HCT116 (cell line): Measurements from ENCODE around the gene CDKL4. TPM values are rescaled to one million over a fixed set of nuclear protein-coding genes. Genes with fewer than 3 reads are reported as not detected.
"Not testable (repeated sequence)": the region's sequence is repeated elsewhere in the genome, so short reads cannot be mapped to it uniquely, and the experiment has no call there.

Source experiments
- ATAC-seq: fragments of 200-7000 bp; cut with Tn5 transposase; 2 replicates; pipeline ENCODE4 v1.9.1; 2020; ENCODE audit warnings: mild to moderate bottlenecking, moderate library complexity
- BruUV-seq: library from RNA; stranded (reverse); fragments of 400-500 nt; replicated peaks from 2 replicates; lab custom pipeline; 2021; lab: Mats Ljungman, UMichigan
- CTCF ChIA-PET: fragments of 300-600 bp; sonication (Branson Sonifier 250); formaldehyde crosslinking; loops from one replicate; lab custom pipeline; 2021; ENCODE audit warnings: antibody characterized with exemption; lab: Charles Lee
- POLR2A ChIA-PET: fragments of 300-600, 350-600 bp; sonication (Branson Sonifier 250); formaldehyde crosslinking; loops from one replicate; lab custom pipeline; 2021; ENCODE audit warnings: antibody characterized with exemption; lab: Charles Lee
- RAD21 ChIA-PET, 2 experiments: fragments of 300-600 bp; sonication (Branson Sonifier 250); formaldehyde crosslinking; loops; one replicate each; lab custom pipeline; 2023; ENCODE audit warnings: low total read pairs in 2 of 2; ENCODE audit not compliant: uncharacterized antibody in 2 of 2, unreplicated experiment in 2 of 2, low non-redundant PET in 1 of 2; lab: Charles Lee
- DNase-seq: peaks from one replicate; pipeline ENCODE4 v3.0.0-alpha.2; 2010; ENCODE audit warnings: low read depth, low spot score
- H2AFZ ChIP-seq: fragments of 200-600 bp; shearing (Covaris generic), sonication (generic); 2 replicates; pipeline ENCODE4 v1.6.1; 2017; ENCODE audit warnings: low read depth, mixed run types, mixed read lengths, antibody characterized with exemption, low read length; ENCODE audit not compliant: poor library complexity, severe bottlenecking
- H3K27ac ChIP-seq: 2 replicates; pipeline ENCODE4 v1.5.1; 2012; ENCODE audit warnings: low read depth, low read length
- H3K27me3 ChIP-seq: fragments of 200-600 bp; sonication (generic); 2 replicates; pipeline ENCODE4 v1.6.1; 2016; ENCODE audit warnings: mixed run types, low read length, mixed read lengths; ENCODE audit not compliant: insufficient read depth
- H3K36me3 ChIP-seq, 2 experiments: fragments of 200-500 bp in 1 of 2; fragments of 200-600 bp in 1 of 2; sonication (Bioruptor generic) in 1 of 2; sonication (generic) in 1 of 2; 2 replicates each; pipeline versions ENCODE4 v1.5.1 to v1.6.1; 2014 to 2016; ENCODE audit warnings: low read length in 2 of 2, inconsistent platforms in 1 of 2, mixed read lengths in 1 of 2, mixed run types in 1 of 2; ENCODE audit not compliant: insufficient read depth in 2 of 2, control insufficient read depth in 1 of 2
- H3K4me1 ChIP-seq, 2 experiments: fragments of 200-600 bp in 1 of 2; sonication (generic) in 1 of 2; 2 replicates each; pipeline versions ENCODE4 v1.5.1 to v1.6.1; 2012 to 2017; ENCODE audit warnings: low read length in 2 of 2, inconsistent platforms in 1 of 2, mild to moderate bottlenecking in 1 of 2, mixed read lengths in 1 of 2, mixed run types in 1 of 2, moderate library complexity in 1 of 2; ENCODE audit not compliant: insufficient read depth in 2 of 2, control insufficient read depth in 1 of 2
- H3K4me2 ChIP-seq: fragments of 200-600 bp; sonication (generic); 2 replicates; pipeline ENCODE4 v1.6.1; 2017; ENCODE audit warnings: mixed run types, low read length, mixed read lengths
- H3K4me3 ChIP-seq, 2 experiments: fragments of 200-600 bp in 1 of 2; sonication (generic) in 1 of 2; replicated peaks in 1 of 2; 2 replicates each; pipeline ENCODE4 v1.5.1; 2011 to 2016; ENCODE audit warnings: low read length in 2 of 2, control low read depth in 1 of 2, low read depth in 1 of 2, mild to moderate bottlenecking in 1 of 2, mixed read lengths in 1 of 2, mixed run types in 1 of 2
- H3K79me2 ChIP-seq: fragments of 200-600 bp; sonication (generic); 2 replicates; pipeline ENCODE4 v1.6.1; 2017; ENCODE audit warnings: mild to moderate bottlenecking, mixed run types, low read length, moderate library complexity, mixed read lengths; ENCODE audit not compliant: insufficient read depth
- H3K9ac ChIP-seq: fragments of 200-600 bp; sonication (generic); 2 replicates; pipeline ENCODE4 v1.6.1; 2016; ENCODE audit warnings: low read length, mixed read lengths
- H3K9me2 ChIP-seq: fragments of 200-600 bp; sonication (generic), shearing (Covaris generic); 2 replicates; pipeline ENCODE4 v1.6.1; 2017; ENCODE audit warnings: mixed run types, mild to moderate bottlenecking, moderate library complexity; ENCODE audit not compliant: insufficient read depth
- H3K9me3 ChIP-seq, 2 experiments: fragments of 200-500 bp in 1 of 2; fragments of 200-600 bp in 1 of 2; sonication (Bioruptor generic) in 1 of 2; sonication (generic) in 1 of 2; 2 replicates each; pipeline ENCODE4 v1.6.1; 2014 to 2017; ENCODE audit warnings: low read length in 2 of 2, mixed read lengths in 2 of 2, inconsistent platforms in 1 of 2, low read depth in 1 of 2, mild to moderate bottlenecking in 1 of 2, mixed run types in 1 of 2, moderate library complexity in 1 of 2; ENCODE audit not compliant: control insufficient read depth in 1 of 2, insufficient read depth in 1 of 2
- H4K20me1 ChIP-seq: fragments of 200-600 bp; sonication (generic), shearing (Covaris generic); 2 replicates; pipeline ENCODE4 v1.6.1; 2017; ENCODE audit warnings: mixed run types, mild to moderate bottlenecking, moderate library complexity; ENCODE audit not compliant: insufficient read depth
- POLR2A ChIP-seq: IDR thresholded peaks from 2 replicates; pipeline ENCODE4 v1.7.0; 2011; ENCODE audit warnings: borderline replicate concordance; ENCODE audit not compliant: insufficient read depth, insufficient read length; ENCODE audit errors: extremely low read depth
- SIN3A ChIP-seq: IDR thresholded peaks from 2 replicates; pipeline ENCODE4 v1.6.1; 2012; ENCODE audit warnings: low read depth
- SP1 ChIP-seq: IDR thresholded peaks from 2 replicates; pipeline ENCODE4 v1.6.1; 2012; ENCODE audit warnings: low read depth
- ZNF274 ChIP-seq: fragments of 200-500 bp; sonication (Bioruptor generic); IDR thresholded peaks from 2 replicates; pipeline ENCODE4 v1.6.1; 2014; ENCODE audit warnings: mild to moderate bottlenecking, low read depth, low read length, inconsistent platforms
- intact Hi-C: fragments of 100-400 bp; cut with micrococcal nuclease; formaldehyde crosslinking; loops from 2 replicates; pipeline ENCODE4 v1.10.0; 2022
- total RNA-seq: library from RNA; stranded (reverse); gene quantifications from one replicate; pipeline ENCODE4 v1.2.1, GENCODE V29; 2021; ENCODE audit not compliant: unreplicated experiment
- TF ChIP-seq, protein P1 (sequence below), 3 experiments: fragments of 200-600 bp in 1 of 3; sonication (generic) in 1 of 3; IDR thresholded peaks in 2 of 3; conservative IDR thresholded peaks in 1 of 3; 2 replicates each; pipeline ENCODE4 v1.5.1; 2012 to 2017; ENCODE audit warnings: low read depth in 2 of 3, low read length in 2 of 3, antibody characterized with exemption in 1 of 3, borderline replicate concordance in 1 of 3, control low read depth in 1 of 3, mild to moderate bottlenecking in 1 of 3, mixed read lengths in 1 of 3, mixed run types in 1 of 3, moderate library complexity in 1 of 3; ENCODE audit not compliant: insufficient read depth in 1 of 3
- TF ChIP-seq, protein P2 (sequence below): IDR thresholded peaks from 2 replicates; pipeline ENCODE4 v1.6.1; 2012
- TF ChIP-seq, protein P3 (sequence below): IDR thresholded peaks from 2 replicates; pipeline ENCODE4 v1.6.1; 2012; ENCODE audit warnings: low read depth

CDKL4 gene
- total RNA-seq, 1 experiment from 2014 or later = 0.27 TPM

DNA sequence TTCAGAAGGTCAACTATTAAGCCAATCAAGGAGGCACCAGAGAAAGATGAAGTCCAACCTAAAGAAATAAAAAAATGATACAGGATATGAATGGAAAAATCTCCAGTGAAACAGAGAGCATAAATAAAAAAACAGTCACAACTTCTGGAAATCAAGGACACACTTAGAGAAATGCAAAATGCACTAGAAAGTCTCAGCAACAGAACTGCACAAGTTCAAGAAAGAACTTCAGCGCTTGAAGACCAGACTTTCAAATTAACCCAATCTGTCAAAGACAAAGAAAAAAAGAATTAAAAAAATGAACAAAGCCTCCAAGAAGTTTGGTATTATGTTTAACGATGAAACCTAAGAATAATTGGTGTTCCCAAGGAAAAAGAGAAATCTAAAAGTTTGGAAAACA is 46.8 kb downstream of the CDKL4 start:
- H3K79me2 ChIP-seq, H3K9ac ChIP-seq, POLR2A ChIA-PET, H3K4me2 ChIP-seq, H3K4me1 ChIP-seq, H3K4me3 ChIP-seq, CTCF ChIA-PET, H3K27ac ChIP-seq, H3K9me2 ChIP-seq, H2AFZ ChIP-seq, ATAC-seq, H3K9me3 ChIP-seq, BruUV-seq, DNase-seq, intact Hi-C loops, H3K27me3 ChIP-seq, H3K36me3 ChIP-seq, H4K20me1 ChIP-seq, RAD21 ChIA-PET: not testable (repeated sequence)

DNA sequence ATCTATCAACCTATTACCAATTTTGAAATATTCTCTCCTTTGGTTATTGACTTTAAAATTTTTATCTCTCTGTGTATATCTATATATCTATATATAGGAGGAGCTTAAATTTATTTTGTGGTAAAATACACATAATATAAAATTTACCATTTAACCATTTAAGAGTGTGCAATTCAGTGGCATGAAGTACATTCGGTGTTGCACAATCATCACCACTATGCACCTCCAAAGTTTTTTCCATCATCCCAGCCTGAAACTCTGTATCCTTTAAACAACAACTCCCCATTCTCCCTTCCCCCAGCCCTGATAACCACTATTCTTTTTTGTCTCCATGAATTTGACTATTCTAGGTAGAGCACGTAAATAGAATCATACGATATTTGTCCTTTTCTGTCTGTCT is 49.1 kb downstream of the CDKL4 start:
- no peaks in the 10 kb centered on the region for H3K36me3 ChIP-seq

DNA sequence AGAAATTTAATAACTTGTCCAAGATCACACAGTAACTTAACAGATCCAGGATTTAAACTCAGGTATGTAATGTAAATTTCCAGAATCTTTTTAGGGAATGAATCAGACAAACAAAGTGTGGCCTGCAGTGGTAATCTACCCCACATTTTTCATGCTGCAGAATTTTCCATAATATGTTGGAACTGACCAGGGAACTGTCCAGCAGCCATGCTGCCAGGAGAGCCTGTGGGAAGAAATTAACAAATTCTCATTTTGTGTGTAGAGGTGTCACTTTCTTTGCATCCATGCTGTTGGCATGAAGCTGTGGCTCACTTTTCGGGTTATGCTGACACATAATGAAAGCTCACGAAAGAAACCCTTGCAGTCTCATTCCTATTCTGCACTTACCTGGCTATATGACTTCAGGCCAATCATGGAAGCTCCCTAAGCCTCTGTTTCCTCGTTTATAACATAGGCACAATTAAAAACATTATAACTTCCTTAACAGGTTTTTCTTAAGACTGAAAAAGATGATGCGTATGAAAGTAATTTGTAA is 54.7 kb downstream of the CDKL4 start:
- Histone ChIP-seq H3K4me2 (no peak overlapping the region), H3K9me2 (no peaks in the 10 kb centered on the region), H3K4me1 (no peaks in the 10 kb centered on the region), H3K27ac (no peak overlapping the region), H3K79me2 (no peaks in the 10 kb centered on the region), H3K9ac (no peak overlapping the region), H3K36me3 (no peaks in the 10 kb centered on the region), H2AFZ (no peak overlapping the region), H3K9me3 (no peaks in the 10 kb centered on the region), H3K4me3 (no peak overlapping the region), H4K20me1 (no peaks in the 10 kb centered on the region), H3K27me3 (no peaks in the 10 kb centered on the region)
- RAD21 ChIA-PET = no interaction called here
- CTCF ChIA-PET = no interaction called here
- DNase-seq (no peak), ATAC-seq (no peak)
- no TSS peak for BruUV-seq
- POLR2A ChIA-PET = no interaction called here
- intact Hi-C loops = no loop called here
- TF ChIP-seq, protein P1, sequence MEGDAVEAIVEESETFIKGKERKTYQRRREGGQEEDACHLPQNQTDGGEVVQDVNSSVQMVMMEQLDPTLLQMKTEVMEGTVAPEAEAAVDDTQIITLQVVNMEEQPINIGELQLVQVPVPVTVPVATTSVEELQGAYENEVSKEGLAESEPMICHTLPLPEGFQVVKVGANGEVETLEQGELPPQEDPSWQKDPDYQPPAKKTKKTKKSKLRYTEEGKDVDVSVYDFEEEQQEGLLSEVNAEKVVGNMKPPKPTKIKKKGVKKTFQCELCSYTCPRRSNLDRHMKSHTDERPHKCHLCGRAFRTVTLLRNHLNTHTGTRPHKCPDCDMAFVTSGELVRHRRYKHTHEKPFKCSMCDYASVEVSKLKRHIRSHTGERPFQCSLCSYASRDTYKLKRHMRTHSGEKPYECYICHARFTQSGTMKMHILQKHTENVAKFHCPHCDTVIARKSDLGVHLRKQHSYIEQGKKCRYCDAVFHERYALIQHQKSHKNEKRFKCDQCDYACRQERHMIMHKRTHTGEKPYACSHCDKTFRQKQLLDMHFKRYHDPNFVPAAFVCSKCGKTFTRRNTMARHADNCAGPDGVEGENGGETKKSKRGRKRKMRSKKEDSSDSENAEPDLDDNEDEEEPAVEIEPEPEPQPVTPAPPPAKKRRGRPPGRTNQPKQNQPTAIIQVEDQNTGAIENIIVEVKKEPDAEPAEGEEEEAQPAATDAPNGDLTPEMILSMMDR (IDR thresholded peaks at IDR 0.05 in 2 of 3, conservative IDR thresholded peaks at IDR 0.05 in 1 of 3; ENCODE audit: borderline replicate concordance in 1 of 3, insufficient read depth in 1 of 3, low read depth in 2 of 3, low read length in 2 of 3) = no peak
- TF ChIP-seq SP1 (no peak), POLR2A (no peak)
- TF ChIP-seq, protein P2, sequence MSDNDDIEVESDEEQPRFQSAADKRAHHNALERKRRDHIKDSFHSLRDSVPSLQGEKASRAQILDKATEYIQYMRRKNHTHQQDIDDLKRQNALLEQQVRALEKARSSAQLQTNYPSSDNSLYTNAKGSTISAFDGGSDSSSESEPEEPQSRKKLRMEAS = no peak
- TF ChIP-seq, protein P3, sequence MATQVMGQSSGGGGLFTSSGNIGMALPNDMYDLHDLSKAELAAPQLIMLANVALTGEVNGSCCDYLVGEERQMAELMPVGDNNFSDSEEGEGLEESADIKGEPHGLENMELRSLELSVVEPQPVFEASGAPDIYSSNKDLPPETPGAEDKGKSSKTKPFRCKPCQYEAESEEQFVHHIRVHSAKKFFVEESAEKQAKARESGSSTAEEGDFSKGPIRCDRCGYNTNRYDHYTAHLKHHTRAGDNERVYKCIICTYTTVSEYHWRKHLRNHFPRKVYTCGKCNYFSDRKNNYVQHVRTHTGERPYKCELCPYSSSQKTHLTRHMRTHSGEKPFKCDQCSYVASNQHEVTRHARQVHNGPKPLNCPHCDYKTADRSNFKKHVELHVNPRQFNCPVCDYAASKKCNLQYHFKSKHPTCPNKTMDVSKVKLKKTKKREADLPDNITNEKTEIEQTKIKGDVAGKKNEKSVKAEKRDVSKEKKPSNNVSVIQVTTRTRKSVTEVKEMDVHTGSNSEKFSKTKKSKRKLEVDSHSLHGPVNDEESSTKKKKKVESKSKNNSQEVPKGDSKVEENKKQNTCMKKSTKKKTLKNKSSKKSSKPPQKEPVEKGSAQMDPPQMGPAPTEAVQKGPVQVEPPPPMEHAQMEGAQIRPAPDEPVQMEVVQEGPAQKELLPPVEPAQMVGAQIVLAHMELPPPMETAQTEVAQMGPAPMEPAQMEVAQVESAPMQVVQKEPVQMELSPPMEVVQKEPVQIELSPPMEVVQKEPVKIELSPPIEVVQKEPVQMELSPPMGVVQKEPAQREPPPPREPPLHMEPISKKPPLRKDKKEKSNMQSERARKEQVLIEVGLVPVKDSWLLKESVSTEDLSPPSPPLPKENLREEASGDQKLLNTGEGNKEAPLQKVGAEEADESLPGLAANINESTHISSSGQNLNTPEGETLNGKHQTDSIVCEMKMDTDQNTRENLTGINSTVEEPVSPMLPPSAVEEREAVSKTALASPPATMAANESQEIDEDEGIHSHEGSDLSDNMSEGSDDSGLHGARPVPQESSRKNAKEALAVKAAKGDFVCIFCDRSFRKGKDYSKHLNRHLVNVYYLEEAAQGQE = peak; percentile 34; the same call in 1 of the 2 replicates

More for the DNA sequence above, 49.1 kb downstream of the CDKL4 start:
- Histone ChIP-seq H3K27ac (no peak overlapping the region), H3K79me2 (no peaks in the 10 kb centered on the region), H2AFZ (no peak overlapping the region), H3K9me2 (no peaks in the 10 kb centered on the region), H3K4me1 (no peaks in the 10 kb centered on the region), H3K9ac (no peak overlapping the region), H3K4me2 (no peak overlapping the region), H3K9me3 (no peaks in the 10 kb centered on the region), H3K4me3 (no peak overlapping the region), H3K27me3 (no peaks in the 10 kb centered on the region), H4K20me1 (no peaks in the 10 kb centered on the region)
- ATAC-seq (no peak), DNase-seq (no peak)
- TF ChIP-seq SIN3A (no peak), ZNF274 (no peak)
- ChIA-PET CTCF (no interaction called here), POLR2A (no interaction called here), RAD21 (no interaction called here)
- intact Hi-C loops = no loop called here
- BruUV-seq = no TSS peak
